Measurements from ENCODE around the gene TMEM131. TPM values are rescaled to one million over a fixed set of nuclear protein-coding genes. Genes with fewer than 3 reads are reported as not detected.
A peak's percentile ranks its signal among the peaks of the same experiment; 100 is the strongest.

TMEM131 gene
- total and polyA plus RNA-seq, 5 donors: 11.5 to 32.7 (median 28.8) TPM

DNA sequence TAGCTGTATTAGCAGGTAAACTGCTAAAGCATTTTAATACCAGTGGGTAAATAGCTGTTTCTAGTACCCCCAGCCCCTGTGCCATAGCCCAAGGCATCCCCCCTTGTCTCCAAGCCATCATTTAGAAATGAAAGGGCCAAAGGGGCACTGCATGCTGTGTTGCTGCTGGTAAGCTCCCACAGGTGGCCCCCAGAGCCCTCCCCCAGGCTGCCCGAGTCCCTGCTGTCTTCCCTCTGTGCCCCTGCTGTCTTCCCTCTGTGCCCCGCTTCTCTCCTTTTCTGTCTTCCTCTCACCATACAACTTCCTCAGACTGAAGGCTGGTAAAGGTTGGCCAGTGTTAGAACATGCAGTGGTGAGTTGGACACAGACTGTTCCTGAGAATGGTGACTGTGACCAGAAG is 240.3 kb downstream of the TMEM131 start:
- Histone ChIP-seq H3K9me3 (ENCODE audit: control insufficient read depth, low read length) (no peaks in the 10 kb centered on the region), H3K4me3 (ENCODE audit: low read length) (no peak overlapping the region), H3K27me3 (ENCODE audit: control insufficient read depth, insufficient read depth) (no peaks in the 10 kb centered on the region), H3K4me1 (ENCODE audit: control insufficient read depth, insufficient read depth, low read length) (no peaks in the 10 kb centered on the region), H3K27ac (ENCODE audit: low read length) (peak overlapping the region; percentile 48)
- intact Hi-C loops (cut with DNase I): no loop called here
- DNase-seq (no peak), ATAC-seq (no peak)
- 91% methylated on average over 2 of the region's 2 CpGs for WGBS

DNA sequence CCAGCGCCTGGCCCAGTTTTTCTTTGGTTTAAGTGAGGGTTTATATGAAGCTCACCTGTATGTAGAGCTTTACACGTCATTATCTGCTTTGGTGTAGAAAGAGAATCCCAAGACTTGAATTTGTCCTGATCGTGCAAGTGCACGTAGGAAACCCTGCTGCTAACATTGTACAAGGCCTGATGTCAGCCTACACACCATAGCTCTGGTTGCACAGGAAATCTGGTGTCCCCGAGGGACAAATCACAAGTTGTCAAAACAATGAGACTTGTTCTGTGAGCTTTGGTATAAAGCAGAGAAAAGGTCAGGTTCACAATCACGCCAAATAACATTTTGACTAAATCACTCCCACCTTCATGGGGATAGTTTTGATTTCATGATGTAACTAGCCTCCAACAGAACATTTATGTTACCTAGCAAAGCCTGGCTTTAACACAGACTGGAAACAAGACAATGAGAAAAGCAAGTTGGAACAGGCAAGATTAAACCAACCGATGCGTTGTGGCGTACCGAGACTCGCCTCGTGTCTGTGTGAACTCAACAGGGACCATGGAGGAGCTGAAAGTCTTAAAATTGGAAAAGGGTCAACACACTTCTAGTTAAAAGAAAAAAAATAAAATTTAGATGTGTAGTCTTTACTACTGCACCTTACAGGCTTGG is 240.9 kb downstream of the TMEM131 start:
- WGBS: 75% methylated on average over 12 of the region's 12 CpGs
- no peaks in the 10 kb centered on the region for H3K27me3 ChIP-seq (ENCODE audit: control insufficient read depth, insufficient read depth)
- peak overlapping the region; percentile 32 for H3K27ac ChIP-seq (ENCODE audit: low read length)
- no peak overlapping the region for H3K4me3 ChIP-seq (ENCODE audit: low read length)
- DNase-seq: no peak
- ATAC-seq: peak in 1 of 2 donors; percentile 61
- H3K9me3 ChIP-seq (ENCODE audit: control insufficient read depth, low read length): no peaks in the 10 kb centered on the region
- intact Hi-C loops (cut with DNase I): no loop called here
- H3K4me1 ChIP-seq (ENCODE audit: control insufficient read depth, insufficient read depth, low read length): no peaks in the 10 kb centered on the region

DNA sequence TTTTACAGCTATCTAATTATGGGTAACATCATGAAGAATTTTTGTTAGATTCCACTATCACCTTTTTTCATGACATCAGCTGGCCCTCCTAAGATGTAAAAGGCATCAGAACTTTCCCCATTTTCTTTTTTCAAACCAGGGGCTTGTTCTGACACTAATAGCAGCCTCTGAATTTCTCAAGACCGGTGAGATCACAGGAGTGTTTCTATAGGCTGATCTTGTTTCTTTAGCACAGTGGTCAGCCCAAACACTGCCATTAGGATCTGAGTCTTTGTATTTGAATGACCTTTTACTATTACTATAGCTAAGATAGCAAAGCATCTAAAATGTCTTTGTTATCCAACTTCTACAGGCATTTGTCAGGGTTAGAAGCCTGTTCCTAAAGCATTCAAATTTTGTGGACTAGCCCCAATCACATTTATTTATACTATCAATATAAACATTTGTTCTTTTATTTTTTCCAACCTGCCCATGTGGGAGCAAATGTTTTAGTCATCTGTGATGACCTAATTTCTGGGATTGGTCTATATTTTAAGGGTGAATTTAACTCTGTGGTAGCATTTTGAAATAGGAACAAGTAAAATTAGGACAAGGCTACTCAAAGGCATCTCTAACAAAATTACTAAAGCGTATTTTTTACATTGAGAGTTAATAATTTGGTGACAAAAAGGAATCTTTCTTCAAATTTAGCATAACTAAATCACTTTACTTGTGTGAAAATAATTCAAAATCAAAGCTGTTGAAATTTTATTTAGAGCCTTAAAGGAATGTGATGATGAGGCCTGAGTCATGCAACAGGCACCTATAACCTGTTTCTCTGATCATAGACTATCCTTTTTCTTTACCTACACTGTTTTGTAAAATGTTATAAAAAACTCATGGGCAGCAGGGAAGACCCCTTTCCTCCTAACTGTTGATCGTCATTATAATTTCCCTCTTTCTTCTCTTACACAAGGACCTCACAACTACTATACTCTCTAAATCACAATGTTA is 243.1 kb downstream of the TMEM131 start:
- Histone ChIP-seq H3K4me1 (ENCODE audit: control insufficient read depth, insufficient read depth, low read length) (peaks cover 3% of the 10 kb centered on the region), H3K27me3 (ENCODE audit: control insufficient read depth, insufficient read depth) (no peaks in the 10 kb centered on the region), H3K27ac (ENCODE audit: low read length) (no peak overlapping the region), H3K4me3 (ENCODE audit: low read length) (no peak overlapping the region), H3K9me3 (ENCODE audit: control insufficient read depth, low read length) (no peaks in the 10 kb centered on the region)
- intact Hi-C loops (cut with DNase I): no loop called here
- 91% methylated on average over 3 of the region's 3 CpGs for WGBS
- no peak for DNase-seq
- no peak for ATAC-seq

DNA sequence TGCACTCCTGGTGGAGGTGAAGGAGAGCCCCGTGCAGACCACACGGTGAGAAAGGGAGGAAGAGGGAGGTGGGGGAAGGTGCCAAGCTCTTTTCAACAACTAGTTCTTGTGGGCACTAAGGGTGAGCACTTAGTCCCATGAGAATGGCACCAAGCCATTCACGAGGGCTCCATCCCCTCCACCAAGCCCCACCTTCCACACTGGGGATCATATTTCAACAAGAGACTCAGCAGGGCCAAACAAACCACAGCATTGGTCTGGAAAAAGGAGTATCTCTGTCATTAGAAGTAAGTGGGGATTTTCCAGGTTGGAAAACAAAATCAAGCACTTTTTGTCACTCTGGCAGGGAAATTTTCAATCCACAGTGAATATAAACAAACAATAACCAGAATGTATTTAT is 244.0 kb downstream of the TMEM131 start:
- Histone ChIP-seq H3K9me3 (ENCODE audit: control insufficient read depth, low read length) (no peaks in the 10 kb centered on the region), H3K4me3 (ENCODE audit: low read length) (no peak overlapping the region), H3K27me3 (ENCODE audit: control insufficient read depth, insufficient read depth) (no peaks in the 10 kb centered on the region), H3K27ac (ENCODE audit: low read length) (no peak overlapping the region), H3K4me1 (ENCODE audit: control insufficient read depth, insufficient read depth, low read length) (peaks cover 3% of the 10 kb centered on the region)
- ATAC-seq (peak; percentile 54 to 88), DNase-seq (peak in 1 of 3 donors; percentile 67)
- intact Hi-C loops (cut with DNase I): no loop called here
- 30% methylated on average over 3 of the region's 3 CpGs for WGBS

DNA sequence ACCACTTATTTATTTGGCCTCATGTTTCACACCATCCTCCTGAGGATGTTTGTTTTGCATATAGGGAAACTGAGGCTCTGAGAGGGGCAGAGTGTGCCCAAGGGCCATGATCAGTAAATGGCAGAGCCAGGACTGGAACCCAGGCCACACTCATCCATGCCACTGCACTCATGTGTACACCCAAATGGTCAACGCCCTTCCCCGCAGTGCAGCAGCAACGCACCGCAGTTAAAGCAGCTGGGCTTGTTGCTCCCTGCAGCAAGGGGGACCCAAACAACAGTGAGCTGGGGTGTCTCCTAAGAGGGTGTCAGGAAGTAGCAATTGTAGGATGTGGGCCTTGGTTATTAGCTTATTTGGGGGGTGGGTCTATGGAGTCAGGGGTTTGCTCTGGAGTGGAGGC is 245.7 kb downstream of the TMEM131 start:
- H3K4me1 ChIP-seq (ENCODE audit: control insufficient read depth, insufficient read depth, low read length): peaks cover 3% of the 10 kb centered on the region
- WGBS: 97% methylated on average over 4 of the region's 4 CpGs
- ATAC-seq (no peak), DNase-seq (no peak)
- intact Hi-C loops (cut with DNase I): no loop called here
- H3K4me3 ChIP-seq (ENCODE audit: low read length): no peak overlapping the region
- no peaks in the 10 kb centered on the region for H3K27me3 ChIP-seq (ENCODE audit: control insufficient read depth, insufficient read depth)
- no peak overlapping the region for H3K27ac ChIP-seq (ENCODE audit: low read length)
- H3K9me3 ChIP-seq (ENCODE audit: control insufficient read depth, low read length): no peaks in the 10 kb centered on the region

DNA sequence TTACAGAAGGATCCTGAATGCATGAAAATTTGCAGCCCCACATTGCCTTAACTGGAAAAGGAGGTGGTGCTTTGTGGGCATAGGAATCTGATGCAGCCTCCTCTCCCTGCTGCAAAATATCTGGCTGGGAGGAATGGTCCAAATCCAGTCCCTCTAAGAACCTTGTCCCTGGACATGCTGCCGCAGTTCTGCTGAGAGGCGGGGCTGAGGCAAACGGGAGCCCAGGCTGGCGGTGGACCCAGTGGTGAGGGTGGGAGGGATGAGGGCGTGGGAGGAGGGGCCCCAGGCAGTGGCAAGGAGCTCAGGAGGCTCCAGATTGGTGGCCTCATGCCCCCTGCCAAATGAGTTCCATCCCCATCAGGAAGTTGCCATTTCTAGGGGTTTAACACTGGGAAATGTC is 246.2 kb downstream of the TMEM131 start:
- H3K4me1 ChIP-seq (ENCODE audit: control insufficient read depth, insufficient read depth, low read length): peaks cover 3% of the 10 kb centered on the region
- H3K27me3 ChIP-seq (ENCODE audit: control insufficient read depth, insufficient read depth): no peaks in the 10 kb centered on the region
- WGBS: 55% methylated on average over 5 of the region's 5 CpGs
- ATAC-seq: no peak
- H3K4me3 ChIP-seq (ENCODE audit: low read length): no peak overlapping the region
- no peak overlapping the region for H3K27ac ChIP-seq (ENCODE audit: low read length)
- DNase-seq: no peak
- intact Hi-C loops (cut with DNase I): no loop called here
- no peaks in the 10 kb centered on the region for H3K9me3 ChIP-seq (ENCODE audit: control insufficient read depth, low read length)

DNA sequence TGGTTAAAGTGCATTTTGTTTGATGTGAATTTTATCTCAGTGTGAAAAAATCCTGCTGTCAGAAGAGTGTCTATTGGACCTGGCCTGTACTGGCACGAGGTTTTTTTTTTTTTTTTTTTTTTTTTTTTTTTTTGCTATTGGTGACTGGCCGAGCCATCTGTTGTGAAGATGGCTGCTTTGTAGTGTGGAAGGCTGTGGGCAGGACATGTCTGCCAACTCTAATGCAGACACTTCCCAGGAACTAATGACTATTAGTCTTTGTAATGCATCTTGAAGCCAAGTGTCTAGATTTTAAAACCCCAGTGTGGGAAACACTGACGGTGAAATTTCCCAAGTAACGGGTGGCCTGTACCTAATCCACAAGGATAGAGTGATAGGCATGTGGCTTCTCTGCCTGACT is 248.0 kb downstream of the TMEM131 start:
- DNase-seq (no peak), ATAC-seq (peak in 1 of 2 donors; percentile 26)
- H3K4me1 ChIP-seq (ENCODE audit: control insufficient read depth, insufficient read depth, low read length): peaks cover 5% of the 10 kb centered on the region
- no peaks in the 10 kb centered on the region for H3K9me3 ChIP-seq (ENCODE audit: control insufficient read depth, low read length)
- no peaks in the 10 kb centered on the region for H3K27me3 ChIP-seq (ENCODE audit: control insufficient read depth, insufficient read depth)
- no peak overlapping the region for H3K4me3 ChIP-seq (ENCODE audit: low read length)
- intact Hi-C loops (cut with DNase I): no loop called here
- H3K27ac ChIP-seq (ENCODE audit: low read length): no peak overlapping the region
- 43% methylated on average over 4 of the region's 4 CpGs for WGBS

DNA sequence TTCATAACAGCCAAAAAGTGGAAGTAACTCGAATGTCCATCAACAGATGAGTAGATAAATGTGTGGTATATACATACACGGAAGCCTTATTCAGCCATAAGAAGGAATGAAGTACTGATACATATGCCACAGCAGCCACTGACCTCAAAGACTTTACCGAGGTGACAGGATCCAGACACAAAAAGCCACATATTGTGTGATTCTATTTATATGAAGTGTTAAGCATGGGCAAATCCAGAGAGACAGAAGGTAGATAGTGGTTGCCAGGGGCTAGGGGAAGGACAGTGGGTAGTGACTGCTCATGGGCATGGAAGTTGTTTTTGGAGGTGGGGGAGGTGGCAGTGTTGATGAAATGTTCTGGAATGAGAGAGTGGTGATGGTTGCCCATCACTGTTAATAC is 248.5 kb downstream of the TMEM131 start:
- H3K9me3 ChIP-seq (ENCODE audit: control insufficient read depth, low read length): no peaks in the 10 kb centered on the region
- H3K4me3 ChIP-seq (ENCODE audit: low read length): no peak overlapping the region
- 66% methylated on average over 3 of the region's 3 CpGs for WGBS
- no peak overlapping the region for H3K27ac ChIP-seq (ENCODE audit: low read length)
- peaks cover 7% of the 10 kb centered on the region for H3K4me1 ChIP-seq (ENCODE audit: control insufficient read depth, insufficient read depth, low read length)
- no peak for DNase-seq
- intact Hi-C loops (cut with DNase I): no loop called here
- no peaks in the 10 kb centered on the region for H3K27me3 ChIP-seq (ENCODE audit: control insufficient read depth, insufficient read depth)
- ATAC-seq: no peak

DNA sequence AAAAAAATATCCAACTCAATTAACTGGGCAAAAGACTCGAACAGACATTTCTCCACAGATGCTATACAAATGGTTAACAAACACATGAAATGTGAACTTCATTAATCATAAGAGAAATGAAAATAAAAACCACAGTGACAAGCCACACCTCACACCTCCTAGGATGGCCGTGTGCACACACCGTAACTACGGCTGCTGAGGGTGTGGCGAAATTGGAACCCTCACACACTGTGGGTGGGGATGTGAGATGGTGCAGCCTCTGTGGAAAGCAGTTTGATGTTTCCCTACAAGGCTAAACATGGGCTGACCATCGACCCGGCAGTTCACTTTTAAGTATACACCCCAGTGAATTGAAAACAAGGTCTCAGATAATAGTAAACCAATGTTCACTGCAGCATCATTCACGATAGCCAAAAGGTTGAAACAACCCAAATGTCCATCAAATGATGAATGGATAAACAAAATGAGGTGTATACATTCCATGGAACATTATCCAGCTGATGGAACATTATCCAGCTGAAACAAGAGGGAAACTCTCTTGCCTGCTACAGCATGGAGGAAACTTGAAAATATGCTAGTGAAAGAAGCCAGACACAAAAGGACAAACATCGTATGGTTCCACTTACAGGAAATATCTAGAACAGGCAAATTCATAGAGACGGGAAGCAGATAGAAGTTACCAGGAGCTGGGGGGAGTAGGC is 250.1 kb downstream of the TMEM131 start:
- H3K4me1 ChIP-seq (ENCODE audit: control insufficient read depth, insufficient read depth, low read length): peaks cover 9% of the 10 kb centered on the region
- H3K9me3 ChIP-seq (ENCODE audit: control insufficient read depth, low read length): no peaks in the 10 kb centered on the region
- H3K27ac ChIP-seq (ENCODE audit: low read length): no peak overlapping the region
- ATAC-seq: no peak
- DNase-seq: no peak
- no peak overlapping the region for H3K4me3 ChIP-seq (ENCODE audit: low read length)
- H3K27me3 ChIP-seq (ENCODE audit: control insufficient read depth, insufficient read depth): no peaks in the 10 kb centered on the region
- intact Hi-C loops (cut with DNase I): no loop called here
- WGBS: 64% methylated on average over 10 of the region's 10 CpGs

DNA sequence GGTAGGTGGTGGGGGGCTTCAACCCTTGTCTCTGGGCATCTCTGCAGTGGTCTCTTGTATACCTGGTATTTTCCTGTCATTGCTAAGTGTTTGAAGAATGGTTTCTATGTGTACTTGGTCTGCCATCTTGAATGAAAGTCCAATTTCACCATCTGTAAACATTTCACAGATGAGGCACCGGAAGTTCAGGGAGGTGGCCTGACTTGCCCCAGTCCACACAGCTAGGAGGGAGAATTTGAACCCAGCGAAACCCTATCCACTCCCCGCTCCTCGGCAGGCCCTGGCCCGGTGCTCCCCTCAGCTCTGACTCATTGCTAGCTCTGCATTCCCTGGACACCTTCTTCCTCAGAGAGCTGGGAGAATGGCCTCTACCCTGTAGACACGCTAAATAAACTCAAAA is 251.8 kb downstream of the TMEM131 start:
- ATAC-seq: no peak
- peaks cover 9% of the 10 kb centered on the region for H3K4me1 ChIP-seq (ENCODE audit: control insufficient read depth, insufficient read depth, low read length)
- H3K9me3 ChIP-seq (ENCODE audit: control insufficient read depth, low read length): no peaks in the 10 kb centered on the region
- no peak overlapping the region for H3K27ac ChIP-seq (ENCODE audit: low read length)
- DNase-seq: no peak
- intact Hi-C loops (cut with DNase I): no loop called here
- no peaks in the 10 kb centered on the region for H3K27me3 ChIP-seq (ENCODE audit: control insufficient read depth, insufficient read depth)
- 96% methylated on average over 6 of the region's 6 CpGs for WGBS
- no peak overlapping the region for H3K4me3 ChIP-seq (ENCODE audit: low read length)

DNA sequence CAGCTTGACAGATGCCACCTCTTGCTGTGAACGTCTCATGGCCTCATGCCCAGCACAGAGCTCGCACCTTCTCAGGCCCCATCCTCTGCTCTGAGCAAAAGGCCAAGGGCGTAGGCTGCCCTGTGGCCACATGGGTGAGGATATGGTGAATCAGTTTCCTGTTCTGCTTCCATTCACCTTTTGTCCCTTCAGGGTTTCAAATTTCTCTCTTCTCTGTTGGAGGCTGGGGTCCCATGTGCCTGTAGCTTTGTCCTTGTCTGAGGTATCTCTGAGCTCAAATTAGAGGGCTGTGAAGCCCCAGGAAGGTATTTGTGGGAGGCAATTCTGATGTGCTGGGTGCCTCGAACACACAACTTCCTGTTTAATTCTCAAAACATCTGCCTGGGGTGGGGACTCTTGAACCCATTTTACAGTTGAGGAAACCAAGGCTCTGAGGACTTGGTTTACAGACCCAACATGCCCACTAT is 253.3 kb downstream of the TMEM131 start:
- DNase-seq: peak in 2 of 3 donors; percentile 55 to 76
- H3K4me1 ChIP-seq (ENCODE audit: control insufficient read depth, insufficient read depth, low read length): peaks cover 6% of the 10 kb centered on the region
- H3K9me3 ChIP-seq (ENCODE audit: control insufficient read depth, low read length): no peaks in the 10 kb centered on the region
- peak; percentile 82 to 85 for ATAC-seq
- 47% methylated on average over 4 of the region's 4 CpGs for WGBS
- H3K27ac ChIP-seq (ENCODE audit: low read length): peak overlapping the region; percentile 5
- no peaks in the 10 kb centered on the region for H3K27me3 ChIP-seq (ENCODE audit: control insufficient read depth, insufficient read depth)
- H3K4me3 ChIP-seq (ENCODE audit: low read length): no peak overlapping the region
- intact Hi-C loops (cut with DNase I): no loop called here
